Heart left ventricle (tissue), 16 donors: Measurements from ENCODE around the gene SYNCRIP. TPM values are rescaled to one million over a fixed set of nuclear protein-coding genes. Genes with fewer than 3 reads are reported as not detected.

Source experiments
- ATAC-seq, 4 donors: fragments of 200-7000 bp; cut with Tn5 transposase; one replicate each; pipeline ENCODE4 v1.9.1; 2020 to 2022; ENCODE audit warnings: moderate library complexity in 4 of 4, mild to moderate bottlenecking in 3 of 4, moderate number of reproducible peaks in 1 of 4
- DNase-seq, 5 donors: peaks; one replicate each; pipeline ENCODE4 v3.0.0-alpha.2; 2020
- H3K27ac ChIP-seq, 12 donors: fragments of 200-600 bp; sonication (generic) in 4 of 12; one replicate each; pipeline versions ENCODE4 v1.5.0 to v1.8.0; 2016 to 2022; ENCODE audit warnings: mild to moderate bottlenecking in 2 of 12
- H3K27me3 ChIP-seq, 9 donors: fragments of 200-600 bp; sonication (generic) in 2 of 9; one replicate each; pipeline versions ENCODE4 v1.5.1 to v1.8.0; 2016 to 2022; ENCODE audit warnings: mild to moderate bottlenecking in 3 of 9
- H3K36me3 ChIP-seq, 9 donors: fragments of 200-600 bp; sonication (generic) in 2 of 9; one replicate each; pipeline versions ENCODE4 v1.5.0 to v1.8.0; 2018 to 2022; ENCODE audit warnings: mild to moderate bottlenecking in 2 of 9
- H3K4me1 ChIP-seq, 12 donors: fragments of 200-600 bp; sonication (generic) in 4 of 12; one replicate each; pipeline versions ENCODE4 v1.5.0 to v1.8.0; 2016 to 2022; ENCODE audit warnings: mild to moderate bottlenecking in 3 of 12
- H3K4me3 ChIP-seq, 12 donors: fragments of 200-600 bp; sonication (generic) in 4 of 12; one replicate each; pipeline versions ENCODE4 v1.5.0 to v1.8.0; 2017 to 2022; ENCODE audit warnings: mild to moderate bottlenecking in 9 of 12, moderate library complexity in 4 of 12
- H3K9me3 ChIP-seq, 12 donors: fragments of 200-600 bp; sonication (generic) in 4 of 12; one replicate each; pipeline versions ENCODE4 v1.5.0 to v1.8.0; 2016 to 2022; ENCODE audit warnings: mild to moderate bottlenecking in 1 of 12
- CTCF ChIP-seq, 12 donors: fragments of 200-600 bp; sonication (generic) in 4 of 12; IDR thresholded peaks; one replicate each; pipeline versions ENCODE4 v1.5.0 to v1.8.0; 2018 to 2022; ENCODE audit warnings: antibody characterized with exemption in 12 of 12, mild to moderate bottlenecking in 5 of 12
- POLR2A ChIP-seq, 2 donors: fragments of 450-650 bp; IDR thresholded peaks; one replicate each; pipeline ENCODE4 v1.6.1; 2017; ENCODE audit warnings: antibody characterized with exemption in 2 of 2, mild to moderate bottlenecking in 2 of 2, moderate library complexity in 2 of 2
- WGBS, 4 donors: extraction: QIAGEN DNeasy Blood & Tissue Kit in 2 of 4; methylation state at CpG; one replicate each; pipeline versions ENCODE4 v1.1.5 to v1.1.7; 2013 to 2018; 5-methylcytosine and 5-hydroxymethylcytosine counted together
- intact Hi-C, 10 donors: fragments of 100-400 bp; cut with DNase I; formaldehyde crosslinking; loops; one replicate each; pipeline versions ENCODE4 v1.11.1 to v1.14.2; 2022
- polyA plus RNA-seq, 2 donors: library from polyadenylated mRNA; stranded (reverse); fragments of 200-250 nt; gene quantifications; one replicate each; pipeline ENCODE4 v1.2.3, GENCODE V29; 2013
- total RNA-seq, 9 donors: library from RNA; depleted of rRNA in 2 of 9; stranded (reverse); fragments of >200 nt in 2 of 9; fragmentation: NEBNext Ultra II Directional in 3 of 9; extraction: Animal tissue kit (Norgen Biotek cat#: 25700) in 3 of 9; gene quantifications; one replicate each; pipeline versions ENCODE4 v1.1.0 to v1.2.4, GENCODE V29; 2016 to 2023
- donor health status: ischemic (EF 13 %, LVEDD 7.1; RV severe dilation, severe dysfunction).
- donor health status: healthy with polysubstance abuse.
- donor health status: DM: no; HTN: yes; CAD: no.
- donor health status: DM: no; HTN: no; CAD: no.
- donor health status: ischemic (EF 25% LVEDD 6.9; RV normal size, moderate dysfunction).
- donor health status: ischemic (EF 25% LVEDD 5.7; RV mildly dilated, moderate dysfunction).
- donor health status: healthy.
- donor health status: DM: yes; HTN: yes; CAD: no.
- donor health status: ischemic (EF 35%, LVEDD 5.7; RV mildly dilated, moderate dysfunction).
- donor health status: nonischemic (EF 11% LVEDD 7.7; RV severe dilation, severe dysfunction).
- donor health status: DM: yes; HTN: yes; CAD: no.
- donor health status: PGD.
- donor health status: ischemic (EF 29% LVEDD 5.4; RV normal size, mild dysfunction).
- donor health status: nonischemic (EF 23%, LVEDD 6.1; RV moderate dilation, normal function).

SYNCRIP gene
- total and polyA plus RNA-seq, 11 donors = 23.7 to 71.0 (median 57.2) TPM

DNA sequence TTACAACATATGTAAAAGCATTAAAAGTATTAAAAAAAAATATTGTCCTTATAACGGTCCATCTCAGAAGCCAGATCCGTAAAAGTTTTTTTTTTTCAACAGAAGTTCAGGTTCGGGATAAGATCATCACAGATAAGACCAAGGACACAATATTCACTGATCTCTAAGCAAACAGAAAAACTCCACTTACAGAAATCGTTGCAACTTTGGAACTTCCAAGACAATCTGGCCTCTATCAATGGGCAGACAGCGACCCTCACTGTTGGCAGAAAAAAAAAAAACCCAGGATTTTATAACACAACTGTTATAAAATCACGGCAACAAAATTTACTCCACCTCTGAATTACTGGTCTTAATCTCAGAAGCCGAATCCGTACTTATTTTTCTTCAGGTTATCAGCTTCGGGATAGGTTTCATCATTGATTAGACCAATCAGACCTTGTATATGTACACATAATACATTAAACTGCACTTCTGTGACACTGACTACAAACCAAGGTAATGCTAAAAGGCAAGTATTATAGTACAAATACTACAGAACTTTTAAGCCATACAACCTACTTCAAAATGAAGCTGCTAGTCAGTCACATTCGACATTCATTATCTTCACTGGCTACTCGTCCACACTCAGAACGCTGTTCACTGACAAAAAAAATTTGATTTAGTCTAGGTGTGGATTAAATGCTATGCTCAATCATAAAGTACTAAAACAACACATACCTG lies 34.7 kb upstream of the SYNCRIP start:
- DNase-seq (no peak), ATAC-seq (no peak)
- intact Hi-C loops = loop anchor here in 7 of 10 donors (2.0 to 10.0 kb wide), 8 partner anchors 33 to 1730 kb away; partner anchors contain the start of genes SNX14 (in 4 of the 7), CFAP206 (in 1 of the 7) and ZNF292 (in 1 of the 7)
- Histone ChIP-seq H3K4me3 (peak overlapping the region; percentile 63 to 93 (median 84)), H3K27ac (peak overlapping the region in 9 of 12 donors; percentile 82 to 95 (median 92)), H3K9me3 (no peaks in the 10 kb centered on the region), H3K36me3 (peaks cover 0 to 24% (median 0%) of the 10 kb centered on the region in 9 donors), H3K4me1 (peaks cover 0 to 49% (median 25%) of the 10 kb centered on the region in 12 donors), H3K27me3 (no peaks in the 10 kb centered on the region)
- peak in 7 of 12 donors; percentile 22 to 56 (median 40) for TF ChIP-seq CTCF (IDR thresholded peaks at IDR 0.05)
- no peak for TF ChIP-seq POLR2A (IDR thresholded peaks at IDR 0.05)
- 0 to 1% (median 0%) methylated on average over 12 of the region's 12 CpGs for WGBS, 4 donors

GRCh38 chr6:85676086-85676729 lies 33.5 kb upstream of the SYNCRIP start:
- Histone ChIP-seq H3K9me3 (no peaks in the 10 kb centered on the region), H3K36me3 (peaks cover 0 to 28% (median 0%) of the 10 kb centered on the region in 9 donors), H3K27ac (peak overlapping the region in 7 of 12 donors; percentile 10 to 93 (median 82)), H3K4me1 (peaks cover 0 to 49% (median 25%) of the 10 kb centered on the region in 12 donors), H3K4me3 (peak overlapping the region; percentile 63 to 93 (median 84)), H3K27me3 (no peaks in the 10 kb centered on the region)
- intact Hi-C loops = loop anchor here in 7 of 10 donors (2.0 to 10.0 kb wide), 8 partner anchors 31 to 1731 kb away; partner anchors contain the start of genes SNX14 (in 4 of the 7), CFAP206 (in 1 of the 7) and ZNF292 (in 1 of the 7)
- WGBS, 4 donors = 16 to 22% (median 17%) methylated on average over 6 of the region's 6 CpGs
- no peak for TF ChIP-seq CTCF (IDR thresholded peaks at IDR 0.05)
- TF ChIP-seq POLR2A (IDR thresholded peaks at IDR 0.05) = no peak
- DNase-seq (no peak), ATAC-seq (no peak)

- Histone ChIP-seq H3K27me3 (no peaks in the 10 kb centered on the region), H3K4me1 (peaks cover 0 to 57% (median 25%) of the 10 kb centered on the region in 12 donors), H3K4me3 (peak overlapping the region in 8 of 12 donors; percentile 67 to 87 (median 84)), H3K36me3 (peaks cover 0 to 28% (median 0%) of the 10 kb centered on the region in 9 donors), H3K9me3 (no peaks in the 10 kb centered on the region), H3K27ac (peak overlapping the region in 6 of 12 donors; percentile 26 to 93 (median 86))
- DNase-seq = no peak
- TF ChIP-seq CTCF (IDR thresholded peaks at IDR 0.05) = no peak
- no peak for TF ChIP-seq POLR2A (IDR thresholded peaks at IDR 0.05)
- 57 to 67% (median 65%) methylated on average over 4 of the region's 4 CpGs for WGBS, 4 donors
- peak in 1 of 4 donors; percentile 17 for ATAC-seq
- intact Hi-C loops = loop anchor here in 7 of 10 donors (5.0 to 10.0 kb wide), 7 partner anchors 78 to 1732 kb away; partner anchors contain the start of genes SNX14 (in 4 of the 7), CFAP206 (in 1 of the 7) and ZNF292 (in 1 of the 7)
Observed at GRCh38 chr6:85675030-85675819, 32.5 kb upstream of the SYNCRIP start.
